ENCODE results near the gene NEK7.

DNA sequence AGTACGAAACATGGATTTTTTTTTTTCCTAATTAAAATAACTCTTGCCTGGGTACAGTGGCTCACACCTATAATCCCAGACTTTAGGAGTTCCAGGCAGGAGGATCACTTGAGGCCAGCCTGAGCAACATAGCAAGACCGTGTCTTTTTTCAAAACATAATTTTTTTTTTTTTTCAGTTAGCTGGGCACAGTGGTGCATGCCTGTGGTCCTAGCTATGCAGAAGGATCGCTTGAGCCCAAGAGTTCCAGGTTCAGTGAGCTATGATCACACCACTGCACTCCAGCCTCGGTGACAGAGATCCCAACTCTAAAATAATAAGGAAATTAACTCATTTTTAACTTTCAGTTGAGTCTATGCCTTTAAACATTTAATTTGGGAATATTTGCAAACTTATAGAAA, 170.1 kb downstream of the NEK7 start:
- TF ChIP-seq, protein P1, sequence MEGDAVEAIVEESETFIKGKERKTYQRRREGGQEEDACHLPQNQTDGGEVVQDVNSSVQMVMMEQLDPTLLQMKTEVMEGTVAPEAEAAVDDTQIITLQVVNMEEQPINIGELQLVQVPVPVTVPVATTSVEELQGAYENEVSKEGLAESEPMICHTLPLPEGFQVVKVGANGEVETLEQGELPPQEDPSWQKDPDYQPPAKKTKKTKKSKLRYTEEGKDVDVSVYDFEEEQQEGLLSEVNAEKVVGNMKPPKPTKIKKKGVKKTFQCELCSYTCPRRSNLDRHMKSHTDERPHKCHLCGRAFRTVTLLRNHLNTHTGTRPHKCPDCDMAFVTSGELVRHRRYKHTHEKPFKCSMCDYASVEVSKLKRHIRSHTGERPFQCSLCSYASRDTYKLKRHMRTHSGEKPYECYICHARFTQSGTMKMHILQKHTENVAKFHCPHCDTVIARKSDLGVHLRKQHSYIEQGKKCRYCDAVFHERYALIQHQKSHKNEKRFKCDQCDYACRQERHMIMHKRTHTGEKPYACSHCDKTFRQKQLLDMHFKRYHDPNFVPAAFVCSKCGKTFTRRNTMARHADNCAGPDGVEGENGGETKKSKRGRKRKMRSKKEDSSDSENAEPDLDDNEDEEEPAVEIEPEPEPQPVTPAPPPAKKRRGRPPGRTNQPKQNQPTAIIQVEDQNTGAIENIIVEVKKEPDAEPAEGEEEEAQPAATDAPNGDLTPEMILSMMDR (IDR thresholded peaks at IDR 0.05) = no peak
- TF ChIP-seq POLR2A (IDR thresholded peaks at IDR 0.05) = no peak

Data from uterus (tissue), 2 donors.